ENCODE measurements around the gene H1-8. TPM values are rescaled to one million over a fixed set of nuclear protein-coding genes. Genes with fewer than 3 reads are reported as not detected.
"Not testable (repeated sequence)": the region's sequence is repeated elsewhere in the genome, so short reads cannot be mapped to it uniquely, and the experiment has no call there.

The H1-8 gene
- total RNA-seq, 2 donors from 2014 or later, result not detected

DNA sequence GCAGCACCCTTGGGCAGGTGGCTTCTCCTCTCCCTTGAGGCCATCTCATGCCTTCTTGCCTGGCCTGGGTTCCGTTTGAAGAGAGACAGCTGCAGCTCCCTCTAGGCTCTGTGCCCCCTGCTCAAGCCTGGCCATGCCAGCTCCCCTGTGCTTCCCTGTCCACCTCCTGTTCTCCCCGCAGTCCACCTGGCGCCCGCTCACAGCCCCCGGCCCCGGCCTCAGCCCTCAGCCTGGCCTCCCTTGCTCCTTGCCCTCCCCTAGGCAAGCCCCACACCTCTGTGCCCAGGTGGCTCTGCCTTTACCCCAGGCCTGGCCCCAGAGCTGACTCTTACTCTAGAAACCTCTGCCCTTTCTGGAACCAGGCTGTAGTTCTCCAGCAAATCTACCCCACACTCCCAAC lies 28.4 kb upstream of the H1-8 start:
- Histone ChIP-seq H3K4me3 (ENCODE audit: low read length) (no peak overlapping the region), H3K4me1 (ENCODE audit: control insufficient read depth, insufficient read depth, low read length) (no peaks in the 10 kb centered on the region), H3K9me3 (ENCODE audit: control insufficient read depth, low read length) (no peaks in the 10 kb centered on the region), H3K9ac (ENCODE audit: extremely low read depth, low read length, poor library complexity, severe bottlenecking) (no peak overlapping the region), H3K27me3 (ENCODE audit: control insufficient read depth, insufficient read depth, low read length, poor library complexity, severe bottlenecking) (no peaks in the 10 kb centered on the region), H3K27ac (ENCODE audit: low read depth, low read length) (no peak overlapping the region), H3K36me3 (ENCODE audit: control insufficient read depth, insufficient read depth, low read length) (peaks cover 19% of the 10 kb centered on the region)
- Mint-ChIP-seq H3K36me3 (ENCODE audit: low read depth) (peaks cover 30% of the 10 kb centered on the region), H3K4me1 (no peaks in the 10 kb centered on the region), H3K4me3 (no peak overlapping the region), H3K27ac (peak overlapping the region; percentile 70), H3K9me3 (no peaks in the 10 kb centered on the region), H3K27me3 (ENCODE audit: insufficient read depth) (no peaks in the 10 kb centered on the region)
- DNase-seq, result no peak
- TF ChIP-seq, protein P1, sequence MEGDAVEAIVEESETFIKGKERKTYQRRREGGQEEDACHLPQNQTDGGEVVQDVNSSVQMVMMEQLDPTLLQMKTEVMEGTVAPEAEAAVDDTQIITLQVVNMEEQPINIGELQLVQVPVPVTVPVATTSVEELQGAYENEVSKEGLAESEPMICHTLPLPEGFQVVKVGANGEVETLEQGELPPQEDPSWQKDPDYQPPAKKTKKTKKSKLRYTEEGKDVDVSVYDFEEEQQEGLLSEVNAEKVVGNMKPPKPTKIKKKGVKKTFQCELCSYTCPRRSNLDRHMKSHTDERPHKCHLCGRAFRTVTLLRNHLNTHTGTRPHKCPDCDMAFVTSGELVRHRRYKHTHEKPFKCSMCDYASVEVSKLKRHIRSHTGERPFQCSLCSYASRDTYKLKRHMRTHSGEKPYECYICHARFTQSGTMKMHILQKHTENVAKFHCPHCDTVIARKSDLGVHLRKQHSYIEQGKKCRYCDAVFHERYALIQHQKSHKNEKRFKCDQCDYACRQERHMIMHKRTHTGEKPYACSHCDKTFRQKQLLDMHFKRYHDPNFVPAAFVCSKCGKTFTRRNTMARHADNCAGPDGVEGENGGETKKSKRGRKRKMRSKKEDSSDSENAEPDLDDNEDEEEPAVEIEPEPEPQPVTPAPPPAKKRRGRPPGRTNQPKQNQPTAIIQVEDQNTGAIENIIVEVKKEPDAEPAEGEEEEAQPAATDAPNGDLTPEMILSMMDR (conservative IDR thresholded peaks at IDR 0.05), result no peak
- WGBS, 2 experiments (ENCODE audit: insufficient coverage in 1 of 2, insufficient read length in 1 of 2), result 97 to 100% methylated on average over 4 to 6 of the region's 6 CpGs

DNA sequence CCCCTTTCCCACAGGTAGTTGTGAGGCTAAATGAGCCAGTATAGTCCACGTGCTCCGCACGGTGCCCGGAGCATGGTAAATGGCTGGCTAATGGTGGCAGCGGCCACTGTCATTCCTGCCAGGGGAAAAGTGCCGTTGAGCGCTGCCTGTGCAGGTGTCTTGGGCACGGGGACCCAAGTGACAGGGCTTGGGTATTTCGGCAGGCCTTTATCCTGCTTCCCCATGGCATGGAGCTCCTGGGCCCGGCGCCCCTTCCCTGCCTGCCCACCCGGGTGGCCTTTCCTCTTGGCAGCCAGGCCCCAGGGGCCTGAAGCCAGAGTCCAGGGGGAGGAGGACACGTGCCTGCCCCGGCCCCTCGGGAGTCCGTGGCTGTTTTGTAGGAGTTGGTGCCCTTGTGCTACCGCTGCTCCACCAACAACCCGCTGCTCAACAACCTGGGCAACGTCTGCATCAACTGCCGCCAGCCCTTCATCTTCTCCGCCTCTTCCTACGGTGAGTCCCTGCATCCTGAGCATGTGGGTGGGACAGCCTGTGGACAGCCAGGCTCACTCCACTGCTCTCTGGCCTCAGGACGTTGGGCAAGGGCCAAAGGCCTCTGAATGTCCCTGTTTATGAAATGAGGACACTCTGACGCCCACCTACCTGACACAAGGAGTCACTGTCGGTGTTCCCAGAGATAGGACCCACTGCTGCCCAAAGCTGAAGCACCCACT lies 27.7 kb upstream of the H1-8 start:
- peak overlapping the region; percentile 70 for H3K27ac Mint-ChIP-seq
- not testable (repeated sequence) for H3K9me3 ChIP-seq (ENCODE audit: control insufficient read depth, low read length); H3K9ac ChIP-seq (ENCODE audit: extremely low read depth, low read length, poor library complexity, severe bottlenecking); H3K27me3 ChIP-seq (ENCODE audit: control insufficient read depth, insufficient read depth, low read length, poor library complexity, severe bottlenecking); H3K4me1 ChIP-seq (ENCODE audit: control insufficient read depth, insufficient read depth, low read length); H3K4me3 ChIP-seq (ENCODE audit: low read length); H3K27ac ChIP-seq (ENCODE audit: low read depth, low read length); H3K9me3 Mint-ChIP-seq; H3K4me1 Mint-ChIP-seq; DNase-seq; H3K27me3 Mint-ChIP-seq (ENCODE audit: insufficient read depth); H3K4me3 Mint-ChIP-seq
- H3K36me3 Mint-ChIP-seq (ENCODE audit: low read depth), result peaks cover 30% of the 10 kb centered on the region
- WGBS, 2 experiments (ENCODE audit: insufficient coverage in 1 of 2, insufficient read length in 1 of 2), result 96 to 97% methylated on average over 6 to 18 of the region's 25 CpGs
- peaks cover 19% of the 10 kb centered on the region for H3K36me3 ChIP-seq (ENCODE audit: control insufficient read depth, insufficient read depth, low read length)

GRCh38 chr3:129515821-129516432 lies 27.0 kb upstream of the H1-8 start:
- not testable (repeated sequence) for H3K9me3 Mint-ChIP-seq; H3K27me3 ChIP-seq (ENCODE audit: control insufficient read depth, insufficient read depth, low read length, poor library complexity, severe bottlenecking); H3K27me3 Mint-ChIP-seq (ENCODE audit: insufficient read depth); DNase-seq; H3K4me3 ChIP-seq (ENCODE audit: low read length); H3K4me1 ChIP-seq (ENCODE audit: control insufficient read depth, insufficient read depth, low read length); H3K4me1 Mint-ChIP-seq; H3K27ac ChIP-seq (ENCODE audit: low read depth, low read length); H3K9me3 ChIP-seq (ENCODE audit: control insufficient read depth, low read length); H3K9ac ChIP-seq (ENCODE audit: extremely low read depth, low read length, poor library complexity, severe bottlenecking); H3K4me3 Mint-ChIP-seq
- Mint-ChIP-seq H3K27ac (peak overlapping the region; percentile 39), H3K36me3 (ENCODE audit: low read depth) (peaks cover 30% of the 10 kb centered on the region)
- peaks cover 15% of the 10 kb centered on the region for H3K36me3 ChIP-seq (ENCODE audit: control insufficient read depth, insufficient read depth, low read length)
- WGBS, 2 experiments (ENCODE audit: insufficient coverage in 1 of 2, insufficient read length in 1 of 2), result 82 to 97% methylated on average over 2 to 7 of the region's 7 CpGs

DNA sequence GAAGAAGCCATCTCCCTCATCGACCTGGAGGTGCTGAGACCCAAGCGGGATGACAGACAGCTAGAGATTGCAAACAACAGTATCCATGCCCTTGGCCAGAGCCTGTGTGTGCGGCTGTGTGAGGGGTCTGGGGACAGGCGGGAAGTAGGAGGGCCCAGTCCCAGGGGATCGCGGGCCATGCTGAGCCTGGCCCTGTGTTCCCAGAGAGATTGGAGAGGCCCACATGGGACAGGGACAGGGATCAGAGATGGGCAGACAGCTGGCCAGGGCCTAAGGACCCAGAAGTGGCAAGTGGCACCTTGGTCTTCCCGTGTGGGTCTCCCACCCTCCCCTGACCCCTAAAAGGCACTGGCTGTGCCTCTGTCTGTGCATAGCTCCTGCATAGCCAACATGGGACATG lies 25.5 kb upstream of the H1-8 start:
- H3K9me3 ChIP-seq (ENCODE audit: control insufficient read depth, low read length), result no peaks in the 10 kb centered on the region
- no peak for DNase-seq
- peaks cover 4% of the 10 kb centered on the region for H3K36me3 ChIP-seq (ENCODE audit: control insufficient read depth, insufficient read depth, low read length)
- Mint-ChIP-seq H3K27ac (no peak overlapping the region), H3K27me3 (ENCODE audit: insufficient read depth) (no peaks in the 10 kb centered on the region), H3K4me3 (no peak overlapping the region), H3K36me3 (ENCODE audit: low read depth) (peaks cover 21% of the 10 kb centered on the region), H3K4me1 (peaks cover 2% of the 10 kb centered on the region), H3K9me3 (no peaks in the 10 kb centered on the region)
- no peaks in the 10 kb centered on the region for H3K4me1 ChIP-seq (ENCODE audit: control insufficient read depth, insufficient read depth, low read length)
- no peak overlapping the region for H3K9ac ChIP-seq (ENCODE audit: extremely low read depth, low read length, poor library complexity, severe bottlenecking)
- TF ChIP-seq, protein P1 (conservative IDR thresholded peaks at IDR 0.05), result no peak
- 92 to 97% methylated on average over 5 to 7 of the region's 7 CpGs for WGBS, 2 experiments (ENCODE audit: insufficient coverage in 1 of 2, insufficient read length in 1 of 2)
- no peak overlapping the region for H3K4me3 ChIP-seq (ENCODE audit: low read length)
- H3K27me3 ChIP-seq (ENCODE audit: control insufficient read depth, insufficient read depth, low read length, poor library complexity, severe bottlenecking), result no peaks in the 10 kb centered on the region
- no peak overlapping the region for H3K27ac ChIP-seq (ENCODE audit: low read depth, low read length)

Data from endodermal cell (in vitro differentiated cells).